GM12892 (cell line): ENCODE measurements around the gene RASA2.

Source experiments
- POLR2A ChIP-seq: IDR thresholded peaks from 2 replicates; pipeline ENCODE4 v1.6.1; 2011; ENCODE audit warnings: low read depth, low read length, control low read depth
- POLR2AphosphoS5 ChIP-seq: IDR thresholded peaks from 2 replicates; pipeline ENCODE4 v1.6.1; 2011; ENCODE audit warnings: low read depth, low read length, control low read depth

GRCh38 chr3:141642215-141642614 is 155.4 kb downstream of the RASA2 start:
- no peak for TF ChIP-seq POLR2A
- TF ChIP-seq POLR2AphosphoS5 = no peak
